SIG-M5 treated with dmso at 0.1 percent for 504 hours (cell line): Measurements from ENCODE around the gene TENM4.
A peak's percentile ranks its signal among the peaks of the same experiment; 100 is the strongest.

ENCODE experiments used
- DNase-seq: peaks from one replicate; lab custom pipeline; 2025; ENCODE audit not compliant: unreplicated experiment; lab: John Stamatoyannopoulos, UW

TENM4 gene

GRCh38 chr11:79421820-79422219, 19.0 kb downstream of the TENM4 start:
- DNase-seq = no peak

- peak; percentile 47 for DNase-seq
Measured at GRCh38 chr11:79419120-79419519, 21.7 kb downstream of the TENM4 start.

GRCh38 chr11:79418241-79418640, 22.6 kb downstream of the TENM4 start:
- no peak for DNase-seq

GRCh38 chr11:79417069-79417920, 23.5 kb downstream of the TENM4 start:
- no peak for DNase-seq

GRCh38 chr11:79415912-79416311, 24.9 kb downstream of the TENM4 start:
- DNase-seq = no peak

- DNase-seq = no peak
Measured at GRCh38 chr11:79415411-79415810, 25.4 kb downstream of the TENM4 start.

GRCh38 chr11:79414644-79415317, 26.0 kb downstream of the TENM4 start:
- DNase-seq = no peak

GRCh38 chr11:79414041-79414440, 26.8 kb downstream of the TENM4 start:
- DNase-seq = no peak

GRCh38 chr11:79413268-79413667, 27.6 kb downstream of the TENM4 start:
- DNase-seq = no peak

GRCh38 chr11:79412761-79413160, 28.1 kb downstream of the TENM4 start:
- no peak for DNase-seq

- no peak for DNase-seq
Measured at GRCh38 chr11:79409330-79409729, 31.5 kb downstream of the TENM4 start.

- DNase-seq = no peak
Measured at GRCh38 chr11:79406376-79406775, 34.5 kb downstream of the TENM4 start.

GRCh38 chr11:79404806-79405205, 36.0 kb downstream of the TENM4 start:
- DNase-seq = no peak

GRCh38 chr11:79404325-79404724, 36.5 kb downstream of the TENM4 start:
- DNase-seq = peak; percentile 78

GRCh38 chr11:79403839-79404238, 37.0 kb downstream of the TENM4 start:
- DNase-seq = no peak

- no peak for DNase-seq
Measured at GRCh38 chr11:79402912-79403311, 37.9 kb downstream of the TENM4 start.

GRCh38 chr11:79400717-79401330, 40.0 kb downstream of the TENM4 start:
- DNase-seq = peak; percentile 16

- no peak for DNase-seq
Measured at GRCh38 chr11:79400206-79400605, 40.6 kb downstream of the TENM4 start.

- DNase-seq = no peak
Measured at GRCh38 chr11:79397252-79397651, 43.6 kb downstream of the TENM4 start.

- no peak for DNase-seq
Measured at GRCh38 chr11:79396674-79397073, 44.2 kb downstream of the TENM4 start.

- DNase-seq = no peak
Measured at GRCh38 chr11:79396001-79396400, 44.8 kb downstream of the TENM4 start.
